Measurements from ENCODE around the gene MADD.
"Not testable (repeated sequence)": the region's sequence is repeated elsewhere in the genome, so short reads cannot be mapped to it uniquely, and the experiment has no call there.

The MADD gene

GRCh38 chr11:47306484-47306844, 36.5 kb downstream of the MADD start:
- peaks cover 54% of the 10 kb centered on the region for H3K36me3 Mint-ChIP-seq (ENCODE audit: low read depth)
- H3K27ac Mint-ChIP-seq: no peak overlapping the region
- peaks cover 14% of the 10 kb centered on the region for H3K9me3 Mint-ChIP-seq
- peaks cover 8% of the 10 kb centered on the region for H3K4me1 Mint-ChIP-seq (ENCODE audit: low read depth)
- no peaks in the 10 kb centered on the region for H3K27me3 Mint-ChIP-seq (ENCODE audit: low read depth)
- no peak overlapping the region for H3K4me3 Mint-ChIP-seq

GRCh38 chr11:47308050-47308823, 38.3 kb downstream of the MADD start:
- Mint-ChIP-seq H3K4me3 (no peak overlapping the region), H3K9me3 (no peaks in the 10 kb centered on the region), H3K36me3 (ENCODE audit: low read depth) (peaks cover 46% of the 10 kb centered on the region), H3K27ac (no peak overlapping the region), H3K27me3 (ENCODE audit: low read depth) (no peaks in the 10 kb centered on the region), H3K4me1 (ENCODE audit: low read depth) (no peaks in the 10 kb centered on the region)

DNA sequence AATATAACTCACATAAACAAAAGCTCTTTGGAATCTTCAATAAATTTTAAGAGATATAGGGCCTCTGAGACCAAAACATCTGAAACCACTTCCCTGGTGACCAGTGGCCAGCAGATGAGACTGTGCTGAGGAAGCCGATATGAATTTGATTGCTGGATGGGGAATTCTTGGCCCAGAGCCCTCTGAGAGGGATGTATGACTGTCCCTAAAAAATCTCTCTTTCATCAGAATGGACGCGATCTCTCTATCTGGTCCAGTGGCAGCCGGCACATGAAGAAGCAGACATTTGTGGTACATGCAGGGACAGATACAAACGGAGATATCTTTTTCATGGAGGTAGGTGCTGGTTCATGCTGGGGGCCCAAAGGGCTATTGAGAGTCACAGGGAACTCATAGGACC, 45.1 kb downstream of the MADD start:
- Mint-ChIP-seq H3K36me3 (ENCODE audit: low read depth) (peaks cover 34% of the 10 kb centered on the region), H3K4me3 (no peak overlapping the region), H3K27me3 (ENCODE audit: low read depth) (no peaks in the 10 kb centered on the region), H3K27ac (no peak overlapping the region), H3K9me3 (no peaks in the 10 kb centered on the region), H3K4me1 (ENCODE audit: low read depth) (peaks cover 6% of the 10 kb centered on the region)

DNA sequence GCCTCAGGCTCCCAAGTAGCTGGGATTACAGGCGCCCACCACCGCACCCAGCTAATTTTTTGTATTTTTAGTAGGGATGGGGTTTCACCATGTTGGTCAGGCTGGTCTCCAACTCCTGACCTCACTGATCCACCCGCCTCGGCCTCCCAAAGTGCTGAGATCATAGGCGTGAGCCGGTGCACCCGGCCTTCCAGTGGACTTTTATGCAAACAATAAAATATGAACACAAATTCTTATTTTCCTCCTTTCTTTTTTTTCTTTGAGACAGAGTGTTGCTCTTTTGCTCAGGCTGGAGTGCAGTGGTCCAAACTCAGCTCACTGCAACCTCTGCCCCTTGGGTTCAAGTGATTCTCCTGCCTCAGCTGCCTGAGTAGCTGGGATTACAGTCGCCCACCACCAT, 46.6 kb downstream of the MADD start:
- H3K27ac Mint-ChIP-seq; H3K27me3 Mint-ChIP-seq (ENCODE audit: low read depth); H3K4me1 Mint-ChIP-seq (ENCODE audit: low read depth); H3K4me3 Mint-ChIP-seq; H3K9me3 Mint-ChIP-seq: not testable (repeated sequence)
- peaks cover 30% of the 10 kb centered on the region for H3K36me3 Mint-ChIP-seq (ENCODE audit: low read depth)

- H3K4me1 Mint-ChIP-seq (ENCODE audit: low read depth): peaks cover 6% of the 10 kb centered on the region
- H3K4me3 Mint-ChIP-seq: no peak overlapping the region
- peak overlapping the region; percentile 1 for H3K27ac Mint-ChIP-seq
- no peaks in the 10 kb centered on the region for H3K9me3 Mint-ChIP-seq
- H3K36me3 Mint-ChIP-seq (ENCODE audit: low read depth): peaks cover 31% of the 10 kb centered on the region
- H3K27me3 Mint-ChIP-seq (ENCODE audit: low read depth): no peaks in the 10 kb centered on the region
Observed at GRCh38 chr11:47317064-47317828, 47.3 kb downstream of the MADD start.

DNA sequence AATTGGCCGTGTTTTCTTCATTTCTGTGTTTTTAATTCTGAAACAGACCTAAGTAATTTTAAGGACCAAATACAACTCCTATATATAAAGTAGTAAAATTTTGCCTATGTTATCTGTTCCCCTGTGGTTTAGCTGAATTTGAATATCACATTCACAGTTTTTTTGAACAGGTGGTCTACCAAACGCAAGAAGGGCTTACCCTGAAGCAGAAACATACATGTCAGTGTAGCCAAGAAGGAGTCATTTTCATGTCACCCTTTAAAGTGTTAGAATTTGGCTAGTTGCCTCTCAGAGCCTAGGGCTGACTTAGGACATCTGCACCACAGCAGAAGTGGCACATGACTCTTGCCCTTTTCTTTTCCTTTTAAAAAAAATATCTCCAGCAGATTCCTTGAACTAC, 48.2 kb downstream of the MADD start:
- peaks cover 6% of the 10 kb centered on the region for H3K4me1 Mint-ChIP-seq (ENCODE audit: low read depth)
- no peak overlapping the region for H3K27ac Mint-ChIP-seq
- peaks cover 27% of the 10 kb centered on the region for H3K36me3 Mint-ChIP-seq (ENCODE audit: low read depth)
- no peak overlapping the region for H3K4me3 Mint-ChIP-seq
- H3K9me3 Mint-ChIP-seq: no peaks in the 10 kb centered on the region
- H3K27me3 Mint-ChIP-seq (ENCODE audit: low read depth): no peaks in the 10 kb centered on the region

GRCh38 chr11:47324520-47324919, 54.6 kb downstream of the MADD start:
- Mint-ChIP-seq H3K27me3 (ENCODE audit: low read depth) (no peaks in the 10 kb centered on the region), H3K27ac (no peak overlapping the region), H3K36me3 (ENCODE audit: low read depth) (peaks cover 37% of the 10 kb centered on the region), H3K4me3 (no peak overlapping the region), H3K4me1 (ENCODE audit: low read depth) (peaks cover 2% of the 10 kb centered on the region), H3K9me3 (no peaks in the 10 kb centered on the region)

DNA sequence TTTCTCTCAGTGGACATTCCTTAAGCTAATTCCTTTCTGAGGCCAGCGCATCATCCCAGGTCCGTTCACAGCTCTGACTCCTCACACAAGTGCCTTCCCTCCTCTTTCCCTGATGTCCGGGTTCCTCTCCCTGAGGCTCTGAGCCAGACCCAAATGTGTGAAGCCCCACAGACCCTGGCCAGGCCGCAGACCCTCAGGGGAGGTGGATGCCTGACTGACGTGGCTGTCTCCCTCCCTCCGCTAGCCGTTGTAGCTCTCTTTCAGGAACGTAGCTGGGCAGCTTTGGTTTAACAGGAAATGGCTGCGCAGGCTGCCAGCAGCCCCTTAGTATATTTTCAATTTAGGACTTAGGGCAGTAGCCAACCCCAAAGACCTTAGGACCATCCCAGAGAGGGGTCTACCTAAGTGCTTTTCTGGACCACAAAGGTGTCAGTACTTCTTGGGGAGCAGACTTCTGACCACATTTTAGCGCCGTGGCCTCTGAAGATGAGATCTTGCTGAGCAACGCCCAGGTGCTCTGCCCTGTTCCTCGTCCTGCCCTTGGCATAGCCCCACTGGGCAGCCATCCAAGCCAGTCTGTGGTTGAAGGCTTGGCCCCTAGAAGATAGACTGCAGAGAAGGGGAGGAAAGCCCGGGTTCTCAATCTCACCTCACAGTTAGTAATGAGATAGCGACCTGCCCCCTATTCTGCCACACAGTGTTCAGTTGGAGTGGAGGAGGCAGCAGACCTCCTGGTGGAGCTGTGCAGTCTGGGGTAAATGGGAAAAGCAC, 55.5 kb downstream of the MADD start:
- H3K27ac Mint-ChIP-seq: no peak overlapping the region
- peaks cover 37% of the 10 kb centered on the region for H3K36me3 Mint-ChIP-seq (ENCODE audit: low read depth)
- H3K4me3 Mint-ChIP-seq: no peak overlapping the region
- H3K27me3 Mint-ChIP-seq (ENCODE audit: low read depth): no peaks in the 10 kb centered on the region
- H3K9me3 Mint-ChIP-seq: no peaks in the 10 kb centered on the region
- H3K4me1 Mint-ChIP-seq (ENCODE audit: low read depth): peaks cover 2% of the 10 kb centered on the region

GRCh38 chr11:47326198-47326597, 56.3 kb downstream of the MADD start:
- H3K4me1 Mint-ChIP-seq (ENCODE audit: low read depth): peaks cover 2% of the 10 kb centered on the region
- no peaks in the 10 kb centered on the region for H3K27me3 Mint-ChIP-seq (ENCODE audit: low read depth)
- H3K4me3 Mint-ChIP-seq: no peak overlapping the region
- H3K36me3 Mint-ChIP-seq (ENCODE audit: low read depth): peaks cover 37% of the 10 kb centered on the region
- no peaks in the 10 kb centered on the region for H3K9me3 Mint-ChIP-seq
- H3K27ac Mint-ChIP-seq: no peak overlapping the region

GRCh38 chr11:47327025-47327424, 57.1 kb downstream of the MADD start:
- Mint-ChIP-seq H3K4me3 (no peak overlapping the region), H3K27ac (no peak overlapping the region), H3K27me3 (ENCODE audit: low read depth) (no peaks in the 10 kb centered on the region), H3K4me1 (ENCODE audit: low read depth) (peaks cover 2% of the 10 kb centered on the region), H3K36me3 (ENCODE audit: low read depth) (peaks cover 32% of the 10 kb centered on the region), H3K9me3 (no peaks in the 10 kb centered on the region)

- Mint-ChIP-seq H3K27me3 (ENCODE audit: low read depth) (no peaks in the 10 kb centered on the region), H3K4me1 (ENCODE audit: low read depth) (peaks cover 2% of the 10 kb centered on the region), H3K4me3 (no peak overlapping the region), H3K36me3 (ENCODE audit: low read depth) (peaks cover 30% of the 10 kb centered on the region), H3K27ac (no peak overlapping the region), H3K9me3 (no peaks in the 10 kb centered on the region)
Observed at GRCh38 chr11:47327949-47328348, 58.0 kb downstream of the MADD start.

DNA sequence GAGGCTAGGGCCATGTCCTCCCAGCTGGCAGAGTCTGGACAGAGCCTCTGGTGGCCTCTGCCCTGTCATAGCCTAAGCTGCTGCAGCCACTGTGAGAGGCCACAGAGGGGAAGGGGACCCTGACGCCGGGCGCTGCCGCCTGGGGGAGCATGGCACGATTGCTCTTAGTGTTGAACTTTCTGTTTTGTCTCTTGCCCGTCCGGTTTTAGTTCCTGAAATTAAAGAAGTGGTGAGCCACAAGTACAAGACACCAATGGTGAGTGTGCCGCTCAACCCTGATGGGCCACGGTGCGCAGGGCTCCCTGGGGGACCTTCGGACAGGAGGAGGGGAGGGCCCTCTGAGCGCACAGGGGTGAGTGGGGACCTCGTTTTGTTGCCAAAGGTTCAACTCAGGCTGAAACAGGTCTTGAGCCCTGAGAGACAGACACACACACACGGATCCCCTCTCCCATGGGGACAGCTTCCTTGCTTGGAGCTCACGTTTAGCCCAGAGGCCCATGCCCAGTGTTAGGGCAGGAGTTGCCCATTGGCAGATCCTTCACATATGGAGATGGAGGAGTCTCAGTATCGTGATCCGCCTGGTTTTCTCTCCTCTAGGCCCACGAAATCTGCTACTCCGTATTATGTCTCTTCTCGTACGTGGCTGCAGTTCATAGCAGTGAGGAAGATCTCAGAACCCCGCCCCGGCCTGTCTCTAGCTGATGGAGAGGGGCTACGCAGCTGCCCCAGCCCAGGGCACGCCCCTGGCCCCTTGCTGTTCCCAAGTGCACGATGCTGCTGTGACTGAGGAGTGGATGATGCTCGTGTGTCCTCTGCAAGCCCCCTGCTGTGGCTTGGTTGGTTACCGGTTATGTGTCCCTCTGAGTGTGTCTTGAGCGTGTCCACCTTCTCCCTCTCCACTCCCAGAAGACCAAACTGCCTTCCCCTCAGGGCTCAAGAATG, 58.8 kb downstream of the MADD start:
- H3K36me3 Mint-ChIP-seq (ENCODE audit: low read depth): peaks cover 28% of the 10 kb centered on the region
- no peak overlapping the region for H3K4me3 Mint-ChIP-seq
- no peak overlapping the region for H3K27ac Mint-ChIP-seq

DNA sequence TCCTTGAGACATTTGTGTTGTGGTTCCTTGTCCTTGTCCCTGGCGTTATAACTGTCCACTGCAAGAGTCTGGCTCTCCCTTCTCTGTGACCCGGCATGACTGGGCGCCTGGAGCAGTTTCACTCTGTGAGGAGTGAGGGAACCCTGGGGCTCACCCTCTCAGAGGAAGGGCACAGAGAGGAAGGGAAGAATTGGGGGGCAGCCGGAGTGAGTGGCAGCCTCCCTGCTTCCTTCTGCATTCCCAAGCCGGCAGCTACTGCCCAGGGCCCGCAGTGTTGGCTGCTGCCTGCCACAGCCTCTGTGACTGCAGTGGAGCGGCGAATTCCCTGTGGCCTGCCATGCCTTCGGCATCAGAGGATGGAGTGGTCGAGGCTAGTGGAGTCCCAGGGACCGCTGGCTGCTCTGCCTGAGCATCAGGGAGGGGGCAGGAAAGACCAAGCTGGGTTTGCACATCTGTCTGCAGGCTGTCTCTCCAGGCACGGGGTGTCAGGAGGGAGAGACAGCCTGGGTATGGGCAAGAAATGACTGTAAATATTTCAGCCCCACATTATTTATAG, 59.6 kb downstream of the MADD start:
- no peaks in the 10 kb centered on the region for H3K27me3 Mint-ChIP-seq (ENCODE audit: low read depth)
- H3K4me1 Mint-ChIP-seq (ENCODE audit: low read depth): peaks cover 2% of the 10 kb centered on the region
- H3K27ac Mint-ChIP-seq: no peak overlapping the region
- H3K9me3 Mint-ChIP-seq: no peaks in the 10 kb centered on the region
- H3K4me3 Mint-ChIP-seq: no peak overlapping the region
- peaks cover 28% of the 10 kb centered on the region for H3K36me3 Mint-ChIP-seq (ENCODE audit: low read depth)

More for the DNA sequence above, 58.8 kb downstream of the MADD start:
- Mint-ChIP-seq H3K9me3 (no peaks in the 10 kb centered on the region), H3K27me3 (ENCODE audit: low read depth) (no peaks in the 10 kb centered on the region), H3K4me1 (ENCODE audit: low read depth) (peaks cover 2% of the 10 kb centered on the region)

Data from T-helper 1 cell treated with Interleukin-12 subunit alpha and Interleukin-12 subunit beta and Interleukin-4 antibody, amounts not matched to agents 30 μg/mL and 1 μg/mL, for 36 hours (primary cell).